GM12872 (cell line): ENCODE data around the gene TSHZ1.

Experiments
- TF ChIP-seq, protein P1 (sequence below): IDR thresholded peaks from 3 replicates; pipeline ENCODE4 v1.5.1; 2011; ENCODE audit warnings: low read depth, mild to moderate bottlenecking, low read length, moderate library complexity; ENCODE audit not compliant: insufficient read depth

Gene TSHZ1

DNA sequence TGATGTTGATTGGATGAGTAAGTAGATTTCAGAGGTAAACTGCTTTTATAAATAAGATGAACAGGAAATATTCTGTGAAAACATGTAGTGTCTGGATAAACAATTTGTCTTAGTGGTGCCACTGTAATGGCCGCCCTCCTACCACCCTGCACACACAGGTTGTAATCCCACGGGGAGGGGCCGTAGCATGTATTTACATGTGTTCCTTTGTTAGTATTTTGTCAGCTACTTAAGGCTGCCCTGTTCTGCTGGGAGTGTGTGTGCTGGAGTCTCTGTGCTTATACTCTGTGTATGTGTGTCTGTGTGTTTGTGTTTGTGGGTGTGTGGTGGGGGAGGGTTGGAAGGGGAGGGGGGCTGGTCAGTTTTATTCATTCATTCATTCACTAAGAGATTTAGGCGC is 5.1 kb downstream of the TSHZ1 start:
- TF ChIP-seq, protein P1, sequence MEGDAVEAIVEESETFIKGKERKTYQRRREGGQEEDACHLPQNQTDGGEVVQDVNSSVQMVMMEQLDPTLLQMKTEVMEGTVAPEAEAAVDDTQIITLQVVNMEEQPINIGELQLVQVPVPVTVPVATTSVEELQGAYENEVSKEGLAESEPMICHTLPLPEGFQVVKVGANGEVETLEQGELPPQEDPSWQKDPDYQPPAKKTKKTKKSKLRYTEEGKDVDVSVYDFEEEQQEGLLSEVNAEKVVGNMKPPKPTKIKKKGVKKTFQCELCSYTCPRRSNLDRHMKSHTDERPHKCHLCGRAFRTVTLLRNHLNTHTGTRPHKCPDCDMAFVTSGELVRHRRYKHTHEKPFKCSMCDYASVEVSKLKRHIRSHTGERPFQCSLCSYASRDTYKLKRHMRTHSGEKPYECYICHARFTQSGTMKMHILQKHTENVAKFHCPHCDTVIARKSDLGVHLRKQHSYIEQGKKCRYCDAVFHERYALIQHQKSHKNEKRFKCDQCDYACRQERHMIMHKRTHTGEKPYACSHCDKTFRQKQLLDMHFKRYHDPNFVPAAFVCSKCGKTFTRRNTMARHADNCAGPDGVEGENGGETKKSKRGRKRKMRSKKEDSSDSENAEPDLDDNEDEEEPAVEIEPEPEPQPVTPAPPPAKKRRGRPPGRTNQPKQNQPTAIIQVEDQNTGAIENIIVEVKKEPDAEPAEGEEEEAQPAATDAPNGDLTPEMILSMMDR = no peak

DNA sequence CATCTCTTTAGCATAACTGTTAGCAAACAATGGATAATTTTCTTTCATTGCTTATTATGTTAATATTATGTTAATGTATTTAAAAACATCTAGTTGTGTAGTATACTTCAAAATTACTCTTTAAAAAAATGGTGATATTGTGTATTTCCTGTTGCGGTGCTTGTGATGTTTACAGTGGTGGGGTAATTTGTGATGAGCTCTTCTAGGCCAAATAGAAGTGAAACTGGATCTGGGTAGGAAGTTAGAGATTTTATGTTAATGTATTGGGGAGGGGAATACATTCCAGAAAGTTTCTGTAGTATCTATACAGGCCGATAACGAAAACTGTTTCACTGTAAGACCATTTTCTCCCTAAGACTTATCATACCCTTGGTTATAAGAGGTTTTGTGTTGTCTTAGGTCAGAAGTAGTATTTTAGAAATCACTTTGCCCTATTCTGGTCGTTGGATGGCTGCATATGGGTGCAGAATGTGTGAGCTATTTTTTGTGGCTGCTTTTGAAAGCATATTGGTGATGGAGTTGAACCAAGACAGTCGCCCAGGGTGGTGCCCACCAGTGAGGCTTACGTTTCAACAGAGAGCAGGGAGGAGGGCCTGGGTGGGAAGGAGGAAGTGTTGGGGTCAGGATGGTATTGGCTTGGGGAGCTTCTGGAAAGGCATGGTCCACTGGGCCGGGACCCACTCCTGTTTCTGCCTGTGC is 5.8 kb downstream of the TSHZ1 start:
- TF ChIP-seq, protein P1 = no peak

DNA sequence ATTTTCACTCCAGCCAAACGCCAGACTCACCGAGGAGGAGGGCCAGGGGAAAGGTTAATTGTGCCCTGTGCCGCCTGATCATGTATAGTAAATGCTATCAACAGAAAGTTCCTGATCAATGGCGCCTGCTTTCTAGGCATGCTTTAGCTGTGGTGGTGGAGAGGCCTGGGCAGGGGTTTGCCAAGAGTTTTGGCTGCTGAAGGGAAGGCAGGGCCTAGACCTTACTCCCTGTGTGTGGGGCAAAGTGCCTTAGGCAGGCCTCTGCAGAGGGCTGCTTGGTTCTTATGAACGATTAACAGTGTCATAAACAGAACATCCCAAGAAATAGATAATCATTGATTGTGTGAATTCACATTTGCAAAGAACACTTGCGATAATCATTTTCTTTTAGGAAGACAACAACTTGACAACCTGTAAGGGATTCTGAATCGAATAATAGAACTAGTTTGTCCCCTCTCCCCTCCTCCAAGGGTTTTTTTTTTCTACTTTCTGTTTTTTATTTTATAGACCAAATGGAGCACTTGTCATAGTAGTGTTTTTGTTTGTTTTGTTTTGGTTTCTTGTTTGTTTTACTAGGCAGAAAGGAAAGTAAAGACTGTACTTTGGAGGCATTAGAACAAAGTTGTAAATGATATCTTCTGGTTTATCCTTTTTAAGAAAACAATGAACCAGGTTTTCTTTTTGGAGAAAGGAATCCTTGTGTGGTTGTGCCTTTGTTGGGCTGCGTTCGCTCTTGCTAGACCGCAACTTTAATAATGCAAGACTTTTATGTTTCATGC is 6.5 kb downstream of the TSHZ1 start:
- TF ChIP-seq, protein P1 = no peak

DNA sequence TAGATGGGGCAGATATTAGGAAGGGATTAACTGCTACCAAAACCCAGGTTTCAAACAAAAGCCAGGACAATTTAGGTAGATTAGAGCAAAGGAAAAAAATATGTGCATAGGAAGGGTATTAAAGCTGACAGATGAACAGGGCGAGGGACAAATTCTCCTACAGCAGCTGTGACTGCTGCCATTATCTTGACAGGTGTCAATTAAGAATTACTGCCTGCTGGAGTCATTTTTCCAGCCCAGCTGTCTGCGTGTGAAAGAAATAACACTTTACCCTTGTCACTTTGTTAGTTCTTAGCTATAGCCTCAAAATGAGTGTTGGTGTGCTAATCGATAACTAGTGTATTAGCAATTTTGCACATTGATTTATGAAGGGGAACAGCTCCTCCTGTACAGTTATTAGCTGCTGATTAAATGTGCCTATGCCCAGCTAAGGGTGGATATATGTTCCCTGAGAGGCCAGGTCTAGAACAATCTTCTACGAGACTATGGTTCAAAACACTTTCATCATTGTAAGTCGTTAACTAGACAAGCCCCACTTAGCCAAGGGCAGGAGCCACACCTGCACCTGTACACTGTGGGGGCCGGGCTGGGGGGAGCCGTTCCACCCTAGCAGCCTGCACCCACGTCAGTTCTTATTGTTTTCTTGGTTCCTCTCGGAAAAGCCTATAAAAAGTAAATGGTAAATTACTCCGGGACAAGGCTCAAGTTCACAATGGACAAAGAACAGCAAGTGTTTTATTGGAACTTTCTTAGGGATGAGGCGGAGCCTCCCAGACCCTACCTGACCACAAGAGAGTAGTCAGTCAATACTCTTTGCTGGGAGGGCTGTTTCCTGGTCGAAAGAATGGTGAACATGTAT is 7.7 kb downstream of the TSHZ1 start:
- TF ChIP-seq, protein P1 = no peak

DNA sequence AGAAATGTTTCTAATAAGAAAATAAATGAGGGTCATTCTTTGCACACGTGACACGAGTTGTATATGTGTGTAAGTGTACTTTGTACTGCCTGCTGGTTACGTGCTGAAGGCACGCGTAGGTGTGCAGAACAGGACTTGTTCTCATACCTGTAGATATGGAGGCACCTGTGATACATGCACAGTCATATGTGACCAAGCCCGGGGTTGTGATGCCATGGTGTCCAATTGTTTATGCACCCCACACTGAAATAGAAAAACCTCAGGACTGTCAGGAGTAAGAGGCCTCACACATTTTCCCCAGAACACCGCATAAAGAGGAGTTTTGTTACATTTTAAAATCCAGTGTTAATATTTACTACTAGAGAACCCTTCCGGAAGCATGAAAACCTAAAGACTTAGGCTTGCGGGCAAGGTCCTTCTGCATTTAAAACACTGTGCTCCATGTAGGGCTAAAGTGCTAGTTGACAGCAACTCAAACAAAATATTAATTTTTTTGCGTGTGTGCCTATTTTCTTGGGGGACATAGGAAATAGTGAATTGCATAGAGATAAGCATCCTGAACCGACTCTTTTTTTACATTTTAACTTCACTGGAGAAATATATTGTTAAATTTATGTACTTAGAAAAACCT is 9.3 kb downstream of the TSHZ1 start:
- TF ChIP-seq, protein P1 = no peak

DNA sequence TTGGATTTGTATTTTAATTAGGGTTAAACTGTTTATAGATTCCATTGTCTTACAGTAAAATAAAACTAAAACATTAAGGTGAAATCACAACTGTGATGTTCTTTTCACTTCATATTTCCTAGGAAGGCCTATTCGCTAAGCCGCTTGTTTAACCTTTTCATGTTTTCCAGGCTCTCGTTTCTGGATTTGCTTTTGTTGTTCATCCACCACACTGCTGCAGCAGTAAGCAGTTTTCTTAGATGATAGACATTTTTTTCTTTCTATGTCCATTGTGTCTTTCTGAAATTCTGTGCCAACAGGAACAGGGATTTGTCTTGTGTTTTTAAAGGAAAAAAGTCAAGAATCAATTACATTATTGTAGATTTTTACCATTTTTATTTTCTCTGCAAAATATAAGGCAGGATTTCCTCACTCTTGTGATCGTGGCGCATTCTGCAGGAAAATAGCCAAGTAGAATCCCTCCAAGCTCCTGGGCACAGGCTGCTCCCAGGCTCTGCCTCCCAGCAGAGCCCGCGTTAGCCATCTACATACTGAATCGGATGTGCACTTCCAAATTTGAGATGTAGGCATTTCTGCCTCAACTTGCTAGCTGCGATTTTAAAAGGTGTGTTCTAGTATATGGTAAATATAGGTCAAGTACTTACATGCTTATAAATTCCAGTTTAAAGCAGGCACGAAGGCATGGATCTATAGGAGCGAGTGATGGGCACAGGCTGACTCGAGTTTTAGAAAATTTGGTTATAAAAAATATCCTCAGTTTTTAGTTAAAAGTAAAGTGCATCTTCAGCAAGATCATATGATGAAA is 10.2 kb downstream of the TSHZ1 start:
- TF ChIP-seq, protein P1 = no peak
